ENCODE measurements around the gene HES7. TPM values are rescaled to one million over a fixed set of nuclear protein-coding genes. Genes with fewer than 3 reads are reported as not detected.
A peak's percentile ranks its signal among the peaks of the same experiment; 100 is the strongest.

HES7 gene
- polyA plus RNA-seq, 1 donor from 2014 or later: 15.3 TPM

DNA sequence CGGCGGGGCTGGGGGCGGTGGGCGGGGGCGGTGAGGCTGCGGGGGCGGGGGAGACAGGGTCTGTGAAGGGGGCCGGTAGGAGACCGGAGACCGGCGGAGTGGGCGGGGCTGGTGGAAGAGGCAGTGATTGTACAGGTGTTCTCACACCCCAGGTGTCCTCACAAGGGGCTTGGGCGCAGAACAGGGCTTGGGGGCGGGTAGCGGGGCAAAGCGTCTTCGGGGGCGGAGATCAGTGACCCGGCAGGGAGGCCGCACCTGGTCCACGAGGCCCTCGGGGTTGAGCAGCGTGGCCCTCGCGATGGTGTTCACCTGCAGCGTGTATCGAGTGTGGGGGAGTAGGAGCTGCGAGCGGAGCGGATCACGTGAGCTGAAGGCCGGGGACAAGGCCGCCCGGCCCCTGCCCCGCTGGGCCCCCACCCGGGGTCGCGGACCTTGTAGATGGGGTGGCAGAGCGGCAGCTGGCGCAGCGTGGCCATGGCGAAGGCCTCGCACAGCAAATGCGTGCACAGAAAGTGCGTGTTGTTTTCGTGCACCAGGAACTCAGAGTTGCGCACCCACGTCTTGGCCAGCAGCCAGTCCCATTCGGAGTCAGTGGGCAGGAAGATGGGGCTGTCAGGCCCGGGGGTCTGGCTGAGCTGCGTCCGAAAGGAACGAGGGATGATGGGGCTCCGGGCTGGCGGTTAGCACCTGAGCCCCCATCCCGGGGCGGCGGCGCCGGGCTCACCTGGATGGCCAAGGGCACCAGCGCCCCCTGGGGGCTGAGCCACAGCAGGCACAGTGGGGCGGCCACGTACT lies 14.0 kb downstream of the HES7 start:
- Histone ChIP-seq H3K79me2 (replicated peaks; ENCODE audit: insufficient read depth, low read length) (no peaks in the 10 kb centered on the region), H3K4me2 (ENCODE audit: low read length) (no peak overlapping the region), H3K9ac (ENCODE audit: low read length) (no peak overlapping the region), H2AFZ (ENCODE audit: low read depth, low read length) (no peak overlapping the region), H3K27me3 (ENCODE audit: insufficient read depth, low read depth, low read length) (peaks cover 59% of the 10 kb centered on the region), H3K4me3 (ENCODE audit: low read length) (peak overlapping the region; percentile 56), H3K9me2 (ENCODE audit: insufficient read depth, low read length) (no peaks in the 10 kb centered on the region), H3F3A (ENCODE audit: insufficient read depth, low read length, poor library complexity, severe bottlenecking) (no peaks in the 10 kb centered on the region), H3K36me3 (ENCODE audit: insufficient read depth, low read length) (no peaks in the 10 kb centered on the region), H3K9me3 (ENCODE audit: low read length) (no peaks in the 10 kb centered on the region), H3K27ac (ENCODE audit: low read length) (no peak overlapping the region), H4K20me1 (ENCODE audit: insufficient read depth) (no peaks in the 10 kb centered on the region)
- no peak for TF ChIP-seq REST (IDR thresholded peaks at IDR 0.05; ENCODE audit: borderline replicate concordance)
- no peak for TF ChIP-seq EZH2 (IDR thresholded peaks at IDR 0.05; ENCODE audit: borderline replicate concordance, insufficient read depth, low read length, poor library complexity, severe bottlenecking)
- no peak for TF ChIP-seq MXI1 (conservative IDR thresholded peaks at IDR 0.05; ENCODE audit: poor library complexity, severe bottlenecking)
- no peak for TF ChIP-seq EP300 (conservative IDR thresholded peaks at IDR 0.05; ENCODE audit: poor library complexity, severe bottlenecking)
- peak; percentile 60 for TF ChIP-seq SMC3 (conservative IDR thresholded peaks at IDR 0.05; ENCODE audit: poor library complexity)
- TF ChIP-seq, protein P1, sequence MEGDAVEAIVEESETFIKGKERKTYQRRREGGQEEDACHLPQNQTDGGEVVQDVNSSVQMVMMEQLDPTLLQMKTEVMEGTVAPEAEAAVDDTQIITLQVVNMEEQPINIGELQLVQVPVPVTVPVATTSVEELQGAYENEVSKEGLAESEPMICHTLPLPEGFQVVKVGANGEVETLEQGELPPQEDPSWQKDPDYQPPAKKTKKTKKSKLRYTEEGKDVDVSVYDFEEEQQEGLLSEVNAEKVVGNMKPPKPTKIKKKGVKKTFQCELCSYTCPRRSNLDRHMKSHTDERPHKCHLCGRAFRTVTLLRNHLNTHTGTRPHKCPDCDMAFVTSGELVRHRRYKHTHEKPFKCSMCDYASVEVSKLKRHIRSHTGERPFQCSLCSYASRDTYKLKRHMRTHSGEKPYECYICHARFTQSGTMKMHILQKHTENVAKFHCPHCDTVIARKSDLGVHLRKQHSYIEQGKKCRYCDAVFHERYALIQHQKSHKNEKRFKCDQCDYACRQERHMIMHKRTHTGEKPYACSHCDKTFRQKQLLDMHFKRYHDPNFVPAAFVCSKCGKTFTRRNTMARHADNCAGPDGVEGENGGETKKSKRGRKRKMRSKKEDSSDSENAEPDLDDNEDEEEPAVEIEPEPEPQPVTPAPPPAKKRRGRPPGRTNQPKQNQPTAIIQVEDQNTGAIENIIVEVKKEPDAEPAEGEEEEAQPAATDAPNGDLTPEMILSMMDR (IDR thresholded peaks at IDR 0.05; ENCODE audit: poor library complexity, severe bottlenecking): peak; percentile 69
- TF ChIP-seq RAD21 (conservative IDR thresholded peaks at IDR 0.05): peak; percentile 55
- no peak for TF ChIP-seq POLR2AphosphoS5 (IDR thresholded peaks at IDR 0.05)

- H3K36me3 ChIP-seq (ENCODE audit: insufficient read depth, low read length): no peaks in the 10 kb centered on the region
- no peaks in the 10 kb centered on the region for H3K9me2 ChIP-seq (ENCODE audit: insufficient read depth, low read length)
- no peaks in the 10 kb centered on the region for H3F3A ChIP-seq (ENCODE audit: insufficient read depth, low read length, poor library complexity, severe bottlenecking)
- no peaks in the 10 kb centered on the region for H3K9me3 ChIP-seq (ENCODE audit: low read length)
- H2AFZ ChIP-seq (ENCODE audit: low read depth, low read length): no peak overlapping the region
- H3K79me2 ChIP-seq (replicated peaks; ENCODE audit: insufficient read depth, low read length): no peaks in the 10 kb centered on the region
- no peak overlapping the region for H3K27ac ChIP-seq (ENCODE audit: low read length)
- no peak overlapping the region for H3K4me3 ChIP-seq (ENCODE audit: low read length)
- H3K4me2 ChIP-seq (ENCODE audit: low read length): no peak overlapping the region
- no peaks in the 10 kb centered on the region for H4K20me1 ChIP-seq (ENCODE audit: insufficient read depth)
- H3K27me3 ChIP-seq (ENCODE audit: insufficient read depth, low read depth, low read length): peaks cover 53% of the 10 kb centered on the region
- H3K9ac ChIP-seq (ENCODE audit: low read length): no peak overlapping the region
- TF ChIP-seq EZH2 (IDR thresholded peaks at IDR 0.05; ENCODE audit: borderline replicate concordance, insufficient read depth, low read length, poor library complexity, severe bottlenecking) (no peak), SMC3 (conservative IDR thresholded peaks at IDR 0.05; ENCODE audit: poor library complexity) (no peak), REST (IDR thresholded peaks at IDR 0.05; ENCODE audit: borderline replicate concordance) (no peak), MXI1 (conservative IDR thresholded peaks at IDR 0.05; ENCODE audit: poor library complexity, severe bottlenecking) (no peak), TAF1 (IDR thresholded peaks at IDR 0.05; ENCODE audit: low read depth) (no peak), RAD21 (conservative IDR thresholded peaks at IDR 0.05) (no peak), POLR2AphosphoS5 (IDR thresholded peaks at IDR 0.05) (no peak), EP300 (conservative IDR thresholded peaks at IDR 0.05; ENCODE audit: poor library complexity, severe bottlenecking) (no peak)
- TF ChIP-seq, protein P1 (IDR thresholded peaks at IDR 0.05; ENCODE audit: poor library complexity, severe bottlenecking): no peak
Measured at GRCh38 chr17:8108972-8109660, 14.8 kb downstream of the HES7 start.

All from neural cell (in vitro differentiated cells).